ENCODE data around the gene NRBF2. TPM values are rescaled to one million over a fixed set of nuclear protein-coding genes. Genes with fewer than 3 reads are reported as not detected.
A peak's percentile ranks its signal among the peaks of the same experiment; 100 is the strongest.

Gene NRBF2
- total and polyA plus RNA-seq, 2 of the 4 experiments (the other 2 are of a cell fraction) = 19.9 to 20.6 TPM

DNA sequence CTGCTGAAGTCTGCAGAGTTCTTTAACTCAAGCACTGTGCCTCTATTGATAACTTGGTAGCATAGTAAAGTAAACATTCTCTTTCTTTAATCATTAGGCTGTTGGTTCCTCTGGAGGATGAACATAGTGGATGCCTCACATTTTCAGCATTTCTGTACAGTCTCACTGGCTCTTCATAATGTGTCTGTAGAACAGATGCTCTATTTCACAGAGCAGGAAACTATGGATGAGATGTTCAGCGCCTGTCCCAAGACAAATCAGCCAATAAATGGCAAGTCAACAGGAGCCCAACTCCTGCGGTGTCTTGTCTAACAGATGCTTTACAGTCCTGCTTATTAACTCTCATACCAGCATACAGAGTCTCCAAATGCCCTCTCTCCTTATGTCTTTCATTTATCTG, 36.5 kb downstream of the NRBF2 start:
- WGBS, 2 experiments (ENCODE audit: extremely low coverage in 2 of 2, insufficient read length in 1 of 2) = no CpG with 5 or more reads among the region's 2 CpGs
- no peak overlapping the region for H3K27ac ChIP-seq (ENCODE audit: insufficient read depth, low read length)
- no peak overlapping the region for H4K8ac ChIP-seq (ENCODE audit: low read depth in 2 of 2, low read length in 2 of 2)
- H4K20me1 ChIP-seq (ENCODE audit: insufficient read depth, low read length) = no peaks in the 10 kb centered on the region
- H3K4me3 ChIP-seq (ENCODE audit: insufficient read depth, low read depth, low read length) = no peak overlapping the region
- dilution Hi-C loops (cut with HindIII; ENCODE audit: low sequenced_read_pairs, unreplicated experiment) (loop anchor here (25.0 kb wide), 2 partner anchors 543 to 557 kb away; no protein-coding TSS in a partner anchor), in situ Hi-C loops (cut with MboI; ENCODE audit: low sequenced_read_pairs) (loop anchor here (5.0 kb wide), 1 partner anchor 553 kb away; no protein-coding TSS in a partner anchor), intact Hi-C loops (cut with micrococcal nuclease) (no loop called here)
- H2AK9ac ChIP-seq (replicated peaks; ENCODE audit: low read depth, low read length, poor library complexity) = no peak overlapping the region
- H4K91ac ChIP-seq (ENCODE audit: insufficient read depth, low read depth, low read length) = no peak overlapping the region
- H2BK20ac ChIP-seq (ENCODE audit: low read depth, low read length) = no peak overlapping the region
- H3K79me1 ChIP-seq (ENCODE audit: low read depth in 1 of 2, low read length in 2 of 2) = peaks cover 3 to 21% of the 10 kb centered on the region in 2 experiments
- no peak for TF ChIP-seq FOS (IDR thresholded peaks at IDR 0.05; ENCODE audit: low read depth, low read length)
- TF ChIP-seq NFE2L2 (IDR thresholded peaks at IDR 0.05; ENCODE audit: low read depth, low read length) = no peak
- TF ChIP-seq SMC3 (IDR thresholded peaks at IDR 0.05; ENCODE audit: low read depth, low read length) = no peak
- TF ChIP-seq RFX5 (IDR thresholded peaks at IDR 0.05; ENCODE audit: low read depth, low read length) = no peak
- no peak for TF ChIP-seq CEBPB (IDR thresholded peaks at IDR 0.05; ENCODE audit: low read depth, low read length)
- TF ChIP-seq MAZ (IDR thresholded peaks at IDR 0.05; ENCODE audit: borderline replicate concordance, low read depth, low read length) = no peak
- TF ChIP-seq MXI1 (IDR thresholded peaks at IDR 0.05; ENCODE audit: borderline replicate concordance, low read depth, low read length) = no peak
- TF ChIP-seq CHD1 (IDR thresholded peaks at IDR 0.05; ENCODE audit: low read depth, low read length) = no peak
- TF ChIP-seq BHLHE40 (IDR thresholded peaks at IDR 0.05; ENCODE audit: low read depth, low read length) = no peak
- no peak for TF ChIP-seq RAD21 (IDR thresholded peaks at IDR 0.05; ENCODE audit: low read length)
- no peak for TF ChIP-seq POLR2A (IDR thresholded peaks at IDR 0.05; ENCODE audit: low read depth, low read length)
- no peak for TF ChIP-seq RCOR1 (IDR thresholded peaks at IDR 0.05; ENCODE audit: insufficient replicate concordance, low read length)
- TF ChIP-seq, protein P1, sequence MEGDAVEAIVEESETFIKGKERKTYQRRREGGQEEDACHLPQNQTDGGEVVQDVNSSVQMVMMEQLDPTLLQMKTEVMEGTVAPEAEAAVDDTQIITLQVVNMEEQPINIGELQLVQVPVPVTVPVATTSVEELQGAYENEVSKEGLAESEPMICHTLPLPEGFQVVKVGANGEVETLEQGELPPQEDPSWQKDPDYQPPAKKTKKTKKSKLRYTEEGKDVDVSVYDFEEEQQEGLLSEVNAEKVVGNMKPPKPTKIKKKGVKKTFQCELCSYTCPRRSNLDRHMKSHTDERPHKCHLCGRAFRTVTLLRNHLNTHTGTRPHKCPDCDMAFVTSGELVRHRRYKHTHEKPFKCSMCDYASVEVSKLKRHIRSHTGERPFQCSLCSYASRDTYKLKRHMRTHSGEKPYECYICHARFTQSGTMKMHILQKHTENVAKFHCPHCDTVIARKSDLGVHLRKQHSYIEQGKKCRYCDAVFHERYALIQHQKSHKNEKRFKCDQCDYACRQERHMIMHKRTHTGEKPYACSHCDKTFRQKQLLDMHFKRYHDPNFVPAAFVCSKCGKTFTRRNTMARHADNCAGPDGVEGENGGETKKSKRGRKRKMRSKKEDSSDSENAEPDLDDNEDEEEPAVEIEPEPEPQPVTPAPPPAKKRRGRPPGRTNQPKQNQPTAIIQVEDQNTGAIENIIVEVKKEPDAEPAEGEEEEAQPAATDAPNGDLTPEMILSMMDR (conservative IDR thresholded peaks at IDR 0.05; ENCODE audit: low read depth, low read length) = no peak
- TF ChIP-seq MAFK (IDR thresholded peaks at IDR 0.05; ENCODE audit: low read depth, low read length) = no peak
- TF ChIP-seq, protein P2, sequence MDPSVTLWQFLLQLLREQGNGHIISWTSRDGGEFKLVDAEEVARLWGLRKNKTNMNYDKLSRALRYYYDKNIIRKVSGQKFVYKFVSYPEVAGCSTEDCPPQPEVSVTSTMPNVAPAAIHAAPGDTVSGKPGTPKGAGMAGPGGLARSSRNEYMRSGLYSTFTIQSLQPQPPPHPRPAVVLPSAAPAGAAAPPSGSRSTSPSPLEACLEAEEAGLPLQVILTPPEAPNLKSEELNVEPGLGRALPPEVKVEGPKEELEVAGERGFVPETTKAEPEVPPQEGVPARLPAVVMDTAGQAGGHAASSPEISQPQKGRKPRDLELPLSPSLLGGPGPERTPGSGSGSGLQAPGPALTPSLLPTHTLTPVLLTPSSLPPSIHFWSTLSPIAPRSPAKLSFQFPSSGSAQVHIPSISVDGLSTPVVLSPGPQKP (IDR thresholded peaks at IDR 0.05; ENCODE audit: borderline replicate concordance, low read depth, low read length) = no peak
- TF ChIP-seq, protein P3, sequence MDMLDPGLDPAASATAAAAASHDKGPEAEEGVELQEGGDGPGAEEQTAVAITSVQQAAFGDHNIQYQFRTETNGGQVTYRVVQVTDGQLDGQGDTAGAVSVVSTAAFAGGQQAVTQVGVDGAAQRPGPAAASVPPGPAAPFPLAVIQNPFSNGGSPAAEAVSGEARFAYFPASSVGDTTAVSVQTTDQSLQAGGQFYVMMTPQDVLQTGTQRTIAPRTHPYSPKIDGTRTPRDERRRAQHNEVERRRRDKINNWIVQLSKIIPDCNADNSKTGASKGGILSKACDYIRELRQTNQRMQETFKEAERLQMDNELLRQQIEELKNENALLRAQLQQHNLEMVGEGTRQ (IDR thresholded peaks at IDR 0.05; ENCODE audit: low read depth, low read length) = no peak
- no peaks in the 10 kb centered on the region for H3K9me1 ChIP-seq (ENCODE audit: insufficient read depth, low read length)
- no peak overlapping the region for H2BK15ac ChIP-seq (ENCODE audit: low read depth, low read length)
- H3K23ac ChIP-seq (ENCODE audit: low read depth, low read length) = no peak overlapping the region
- no peak overlapping the region for H2AFZ ChIP-seq (replicated peaks; ENCODE audit: low read length, poor library complexity)
- H3K56ac ChIP-seq (ENCODE audit: extremely low read depth, insufficient read depth, low read length) = no peak overlapping the region
- H3K4me1 ChIP-seq (ENCODE audit: control insufficient read depth, insufficient read depth, low read length) = 0 out of 2 replicates have a peak, but pooled peaks cover 2% of the 10 kb centered on the region
- no peak overlapping the region for H3K4ac ChIP-seq (ENCODE audit: low read depth, low read length)
- H2AK5ac ChIP-seq (ENCODE audit: low read depth, low read length) = no peak overlapping the region
- no TSS peak for BruUV-seq (replicated peaks)
- H3K4me2 ChIP-seq (ENCODE audit: low read depth, low read length) = no peak overlapping the region
- H2BK5ac ChIP-seq (ENCODE audit: low read depth, low read length, poor library complexity, severe bottlenecking) = no peak overlapping the region
- H3K9me3 ChIP-seq (ENCODE audit: control insufficient read depth, insufficient read depth, low read length) = no peaks in the 10 kb centered on the region
- no peak overlapping the region for H3K9ac ChIP-seq (ENCODE audit: low read depth, low read length)
- no peak overlapping the region for H2BK120ac ChIP-seq (ENCODE audit: low read depth, low read length)
- H3K14ac ChIP-seq (replicated peaks; ENCODE audit: low read depth, low read length) = no peak overlapping the region
- ChIA-PET CTCF (interaction anchor here (1.0 kb wide), 1 partner anchor 575 kb away, joined by 3 read pairs; no protein-coding TSS in a partner anchor), POLR2A (ENCODE audit: unreplicated experiment) (no interaction called here)
- H3K36me3 ChIP-seq (ENCODE audit: control insufficient read depth, insufficient read depth, low read length) = peaks cover 9% of the 10 kb centered on the region
- no peak overlapping the region for H4K5ac ChIP-seq (ENCODE audit: low read depth, low read length)
- H3K27me3 ChIP-seq (ENCODE audit: control insufficient read depth, insufficient read depth, low read length) = no peaks in the 10 kb centered on the region
- ATAC-seq (ENCODE audit: low read depth) (peak; percentile 55), DNase-seq (no peak)
- no peak overlapping the region for H3K18ac ChIP-seq (ENCODE audit: low read depth, low read length)

Data from IMR-90 (cell line).